Neural cell (in vitro differentiated cells): Measurements from ENCODE around the gene BNIP3. TPM values are rescaled to one million over a fixed set of nuclear protein-coding genes. Genes with fewer than 3 reads are reported as not detected.

Source experiments
- H2AFZ ChIP-seq: fragments of 200-600, 300-800 bp; sonication (generic), shearing (Covaris generic); 2 replicates; pipeline ENCODE4 v1.6.0; 2014; ENCODE audit warnings: low read depth, mild to moderate bottlenecking, antibody characterized with exemption, low read length, moderate library complexity
- H3F3A ChIP-seq: fragments of 200-600 bp; shearing (Covaris generic); 2 replicates; pipeline ENCODE4 v1.6.1; 2016; ENCODE audit warnings: mild to moderate bottlenecking, moderate library complexity, mixed read lengths, antibody characterized with exemption, low read length; ENCODE audit not compliant: insufficient read depth, poor library complexity, severe bottlenecking
- H3K27ac ChIP-seq: fragments of 200-600, 300-800 bp; sonication (generic), shearing (Covaris generic); 2 replicates; pipeline ENCODE4 v1.5.1; 2014; ENCODE audit warnings: mild to moderate bottlenecking, low read length, moderate library complexity
- H3K27me3 ChIP-seq: fragments of 300-800, 200-600 bp; sonication (generic), shearing (Covaris generic); 2 replicates; pipeline ENCODE4 v1.6.0; 2014; ENCODE audit warnings: mild to moderate bottlenecking, low read depth, low read length, moderate library complexity; ENCODE audit not compliant: insufficient read depth
- H3K36me3 ChIP-seq: fragments of 300-800, 200-600 bp; sonication (generic), shearing (Covaris generic); 2 replicates; pipeline ENCODE4 v1.5.1; 2014; ENCODE audit warnings: mild to moderate bottlenecking, antibody characterized with exemption, low read length, moderate library complexity; ENCODE audit not compliant: insufficient read depth
- H3K4me2 ChIP-seq: fragments of 300-800, 200-600 bp; sonication (generic), shearing (Covaris generic); 2 replicates; pipeline ENCODE4 v1.6.0; 2014; ENCODE audit warnings: mild to moderate bottlenecking, low read length
- H3K4me3 ChIP-seq: fragments of 300-800, 200-600 bp; sonication (generic), shearing (Covaris generic); 2 replicates; pipeline ENCODE4 v1.5.1; 2014; ENCODE audit warnings: mild to moderate bottlenecking, low read length, moderate library complexity
- H3K79me2 ChIP-seq: fragments of 200-600 bp; shearing (Covaris generic); replicated peaks from 2 replicates; pipeline ENCODE4 v1.6.0; 2014; ENCODE audit warnings: mild to moderate bottlenecking, low read length, moderate library complexity; ENCODE audit not compliant: insufficient read depth
- H3K9ac ChIP-seq: fragments of 300-800, 200-600 bp; sonication (generic), shearing (Covaris generic); 2 replicates; pipeline ENCODE4 v1.6.1; 2016; ENCODE audit warnings: mild to moderate bottlenecking, low read length, mixed read lengths
- H3K9me2 ChIP-seq: fragments of 200-600 bp; shearing (Covaris generic); 2 replicates; pipeline ENCODE4 v1.6.1; 2016; ENCODE audit warnings: mild to moderate bottlenecking, low read length, mixed read lengths; ENCODE audit not compliant: insufficient read depth
- H3K9me3 ChIP-seq: fragments of 200-600, 300-800 bp; sonication (generic), shearing (Covaris generic); 2 replicates; pipeline ENCODE4 v1.6.1; 2016; ENCODE audit warnings: mild to moderate bottlenecking, mixed run types, low read length, moderate library complexity, mixed read lengths
- H4K20me1 ChIP-seq: fragments of 200-600 bp; shearing (Covaris generic); 2 replicates; pipeline ENCODE4 v1.6.1; 2016; ENCODE audit warnings: mild to moderate bottlenecking, mixed run types; ENCODE audit not compliant: insufficient read depth
- EP300 ChIP-seq: fragments of 450-650 bp; conservative IDR thresholded peaks from 2 replicates; pipeline ENCODE4 v1.6.1; 2014; ENCODE audit warnings: antibody characterized with exemption, mild to moderate bottlenecking, moderate library complexity; ENCODE audit not compliant: poor library complexity, severe bottlenecking
- MXI1 ChIP-seq: fragments of 450-650 bp; conservative IDR thresholded peaks from 2 replicates; pipeline ENCODE4 v1.6.1; 2014; ENCODE audit warnings: antibody characterized with exemption, mild to moderate bottlenecking; ENCODE audit not compliant: poor library complexity, severe bottlenecking
- POLR2AphosphoS5 ChIP-seq: IDR thresholded peaks from 2 replicates; pipeline ENCODE4 v1.6.1; 2012
- RAD21 ChIP-seq: fragments of 450-650 bp; conservative IDR thresholded peaks from 2 replicates; pipeline ENCODE4 v1.6.1; 2014; ENCODE audit warnings: antibody characterized with exemption, mild to moderate bottlenecking, moderate library complexity
- REST ChIP-seq: IDR thresholded peaks from 2 replicates; pipeline ENCODE4 v1.6.1; 2012; ENCODE audit warnings: borderline replicate concordance
- SMC3 ChIP-seq: fragments of 450-650 bp; conservative IDR thresholded peaks from 2 replicates; pipeline ENCODE4 v1.6.1; 2014; ENCODE audit warnings: antibody characterized with exemption, mild to moderate bottlenecking, moderate library complexity; ENCODE audit not compliant: poor library complexity
- TAF1 ChIP-seq: IDR thresholded peaks from 2 replicates; pipeline ENCODE4 v1.6.1; 2012; ENCODE audit warnings: low read depth
- polyA plus RNA-seq: library from polyadenylated mRNA; depleted of rRNA; stranded (reverse); fragments of >200 nt; gene quantifications from 2 replicates; pipeline ENCODE4 v1.2.3, GENCODE V29; 2014
- TF ChIP-seq, protein P1 (sequence below): fragments of 450-650 bp; IDR thresholded peaks from 2 replicates; pipeline ENCODE4 v1.5.1; 2014; ENCODE audit warnings: antibody characterized with exemption, mild to moderate bottlenecking, moderate library complexity; ENCODE audit not compliant: poor library complexity, severe bottlenecking

The BNIP3 gene
- polyA plus RNA-seq, 1 donor from 2014 or later = 77.1 TPM

DNA sequence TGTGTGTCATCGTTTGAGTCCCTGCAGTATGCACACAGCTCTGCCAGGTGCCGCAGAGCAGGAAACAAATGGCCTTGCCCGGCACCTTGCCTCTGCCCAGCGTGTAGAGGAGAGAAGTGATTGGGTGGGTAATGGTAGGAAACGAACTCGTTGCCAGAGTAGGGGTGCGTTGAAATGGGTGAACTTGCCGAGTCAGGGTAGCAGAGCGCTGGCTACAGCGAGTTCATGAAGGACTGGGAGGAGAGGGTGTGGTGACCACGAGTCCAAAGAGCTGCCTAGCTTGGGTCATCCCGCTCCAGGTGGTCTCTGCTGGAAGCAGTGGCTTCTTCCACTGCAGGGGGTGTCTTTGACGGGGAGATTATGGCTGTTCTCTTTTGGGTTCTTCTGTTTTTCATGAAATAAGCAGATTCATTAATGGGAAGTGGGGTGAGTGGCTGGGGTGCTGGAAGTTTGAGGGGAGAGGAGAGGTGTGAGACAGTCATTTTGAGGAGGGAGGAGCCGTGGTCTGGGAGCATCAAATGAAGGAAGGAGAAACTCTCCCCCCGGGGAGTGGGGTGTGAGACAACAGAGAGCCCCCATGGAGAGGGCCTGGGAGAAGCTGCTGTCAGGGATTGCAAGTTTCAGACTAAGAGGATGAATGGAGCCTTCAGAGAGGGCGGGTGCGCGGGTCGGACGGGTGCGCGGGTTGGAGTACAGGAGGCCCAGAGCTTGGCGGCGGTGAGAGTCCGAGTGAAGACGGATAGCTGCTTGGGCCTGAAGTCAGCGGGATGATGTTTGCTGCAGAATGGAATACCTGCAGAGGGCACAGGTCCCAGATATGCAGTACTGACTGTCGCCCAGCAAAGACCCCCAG, 54.8 kb downstream of the BNIP3 start:
- no peaks in the 10 kb centered on the region for H4K20me1 ChIP-seq
- no peaks in the 10 kb centered on the region for H3K27me3 ChIP-seq
- H3K9me2 ChIP-seq = no peaks in the 10 kb centered on the region
- H3K4me3 ChIP-seq = no peak overlapping the region
- H3K4me2 ChIP-seq = no peak overlapping the region
- H3K9me3 ChIP-seq = peaks cover 5% of the 10 kb centered on the region
- H3F3A ChIP-seq = no peaks in the 10 kb centered on the region
- H2AFZ ChIP-seq = no peak overlapping the region
- no peaks in the 10 kb centered on the region for H3K36me3 ChIP-seq
- no peak overlapping the region for H3K9ac ChIP-seq
- TF ChIP-seq MXI1 = no peak
- no peak for TF ChIP-seq TAF1
- TF ChIP-seq EP300 = no peak
- TF ChIP-seq SMC3 = no peak
- no peak for TF ChIP-seq REST
- no peak for TF ChIP-seq RAD21
- no peak for TF ChIP-seq POLR2AphosphoS5
- peaks cover 74% of the 10 kb centered on the region for H3K79me2 ChIP-seq
- no peak overlapping the region for H3K27ac ChIP-seq

GRCh38 chr10:131926253-131926652, 55.5 kb downstream of the BNIP3 start:
- no peak overlapping the region for H3K4me2 ChIP-seq
- H3K4me3 ChIP-seq = no peak overlapping the region
- no peaks in the 10 kb centered on the region for H4K20me1 ChIP-seq
- no peaks in the 10 kb centered on the region for H3K36me3 ChIP-seq
- H3K27me3 ChIP-seq = no peaks in the 10 kb centered on the region
- H2AFZ ChIP-seq = no peak overlapping the region
- H3K9ac ChIP-seq = no peak overlapping the region
- H3K27ac ChIP-seq = no peak overlapping the region
- TF ChIP-seq, protein P1, sequence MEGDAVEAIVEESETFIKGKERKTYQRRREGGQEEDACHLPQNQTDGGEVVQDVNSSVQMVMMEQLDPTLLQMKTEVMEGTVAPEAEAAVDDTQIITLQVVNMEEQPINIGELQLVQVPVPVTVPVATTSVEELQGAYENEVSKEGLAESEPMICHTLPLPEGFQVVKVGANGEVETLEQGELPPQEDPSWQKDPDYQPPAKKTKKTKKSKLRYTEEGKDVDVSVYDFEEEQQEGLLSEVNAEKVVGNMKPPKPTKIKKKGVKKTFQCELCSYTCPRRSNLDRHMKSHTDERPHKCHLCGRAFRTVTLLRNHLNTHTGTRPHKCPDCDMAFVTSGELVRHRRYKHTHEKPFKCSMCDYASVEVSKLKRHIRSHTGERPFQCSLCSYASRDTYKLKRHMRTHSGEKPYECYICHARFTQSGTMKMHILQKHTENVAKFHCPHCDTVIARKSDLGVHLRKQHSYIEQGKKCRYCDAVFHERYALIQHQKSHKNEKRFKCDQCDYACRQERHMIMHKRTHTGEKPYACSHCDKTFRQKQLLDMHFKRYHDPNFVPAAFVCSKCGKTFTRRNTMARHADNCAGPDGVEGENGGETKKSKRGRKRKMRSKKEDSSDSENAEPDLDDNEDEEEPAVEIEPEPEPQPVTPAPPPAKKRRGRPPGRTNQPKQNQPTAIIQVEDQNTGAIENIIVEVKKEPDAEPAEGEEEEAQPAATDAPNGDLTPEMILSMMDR = no peak
- TF ChIP-seq TAF1 (no peak), RAD21 (no peak), EP300 (no peak), POLR2AphosphoS5 (no peak)
- peaks cover 5% of the 10 kb centered on the region for H3K9me3 ChIP-seq
- no peaks in the 10 kb centered on the region for H3F3A ChIP-seq
- H3K9me2 ChIP-seq = no peaks in the 10 kb centered on the region
- peaks cover 73% of the 10 kb centered on the region for H3K79me2 ChIP-seq

GRCh38 chr10:131925716-131926115, 56.0 kb downstream of the BNIP3 start:
- Histone ChIP-seq H3K27ac (no peak overlapping the region), H3F3A (no peaks in the 10 kb centered on the region), H3K36me3 (no peaks in the 10 kb centered on the region), H3K79me2 (peaks cover 70% of the 10 kb centered on the region), H3K9ac (no peak overlapping the region), H3K9me3 (peaks cover 5% of the 10 kb centered on the region), H3K4me2 (no peak overlapping the region), H4K20me1 (no peaks in the 10 kb centered on the region), H3K4me3 (no peak overlapping the region), H3K9me2 (no peaks in the 10 kb centered on the region), H3K27me3 (no peaks in the 10 kb centered on the region), H2AFZ (no peak overlapping the region)
- TF ChIP-seq SMC3 = no peak
- no peak for TF ChIP-seq POLR2AphosphoS5
- TF ChIP-seq RAD21 = no peak
- TF ChIP-seq EP300 = no peak
- TF ChIP-seq, protein P1 = no peak
- TF ChIP-seq MXI1 = no peak
